IMR-90 (cell line): ENCODE results near the gene RHBDL1.

ENCODE experiments used
- BHLHE40 ChIP-seq: fragments of 150-350 bp; IDR thresholded peaks from 2 replicates; pipeline ENCODE4 v1.6.1; 2016; ENCODE audit warnings: mild to moderate bottlenecking, low read depth, low read length
- CHD1 ChIP-seq: IDR thresholded peaks from 2 replicates; pipeline ENCODE4 v1.6.1; 2012; ENCODE audit warnings: low read depth, low read length, improper control_type of control experiment
- MAZ ChIP-seq: IDR thresholded peaks from 2 replicates; pipeline ENCODE4 v1.6.1; 2012; ENCODE audit warnings: low read depth, mild to moderate bottlenecking, low read length, improper control_type of control experiment, moderate library complexity, borderline replicate concordance
- MXI1 ChIP-seq: IDR thresholded peaks from 2 replicates; pipeline ENCODE4 v1.6.1; 2012; ENCODE audit warnings: low read depth, mild to moderate bottlenecking, low read length, moderate library complexity, borderline replicate concordance
- POLR2A ChIP-seq: IDR thresholded peaks from 2 replicates; pipeline ENCODE4 v1.6.1; 2012; ENCODE audit warnings: mild to moderate bottlenecking, low read depth, low read length
- RAD21 ChIP-seq: IDR thresholded peaks from 2 replicates; pipeline ENCODE4 v1.6.1; 2012; ENCODE audit warnings: low read length, improper control_type of control experiment
- RFX5 ChIP-seq: IDR thresholded peaks from 2 replicates; pipeline ENCODE4 v1.8.0; 2012; ENCODE audit warnings: low read depth, mild to moderate bottlenecking, low read length, moderate library complexity
- TF ChIP-seq, protein P1 (sequence below): conservative IDR thresholded peaks from 2 replicates; pipeline ENCODE4 v1.5.1; 2012; ENCODE audit warnings: mild to moderate bottlenecking, low read depth, low read length, improper control_type of control experiment

DNA sequence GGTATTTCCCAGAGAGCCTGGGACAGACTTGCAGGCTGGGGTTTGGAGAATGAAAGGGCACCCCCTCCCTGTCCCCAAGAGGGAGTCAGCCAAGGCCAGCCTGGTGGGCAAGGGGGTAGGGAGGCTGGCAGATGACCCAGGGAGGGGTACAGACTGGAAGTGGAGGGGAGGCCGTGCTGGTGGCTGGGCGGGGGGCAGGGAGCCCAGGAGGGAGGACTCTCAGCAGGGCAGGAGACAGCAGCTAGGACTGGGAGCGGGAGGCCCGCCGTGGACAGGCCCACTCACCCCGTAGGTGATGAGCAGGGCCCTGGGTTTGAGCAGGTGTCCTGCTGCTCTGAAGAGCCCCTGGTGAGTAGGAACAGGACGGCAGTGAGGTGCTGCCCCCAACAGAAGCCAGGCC lies 40.5 kb upstream of the RHBDL1 start:
- TF ChIP-seq, protein P1, sequence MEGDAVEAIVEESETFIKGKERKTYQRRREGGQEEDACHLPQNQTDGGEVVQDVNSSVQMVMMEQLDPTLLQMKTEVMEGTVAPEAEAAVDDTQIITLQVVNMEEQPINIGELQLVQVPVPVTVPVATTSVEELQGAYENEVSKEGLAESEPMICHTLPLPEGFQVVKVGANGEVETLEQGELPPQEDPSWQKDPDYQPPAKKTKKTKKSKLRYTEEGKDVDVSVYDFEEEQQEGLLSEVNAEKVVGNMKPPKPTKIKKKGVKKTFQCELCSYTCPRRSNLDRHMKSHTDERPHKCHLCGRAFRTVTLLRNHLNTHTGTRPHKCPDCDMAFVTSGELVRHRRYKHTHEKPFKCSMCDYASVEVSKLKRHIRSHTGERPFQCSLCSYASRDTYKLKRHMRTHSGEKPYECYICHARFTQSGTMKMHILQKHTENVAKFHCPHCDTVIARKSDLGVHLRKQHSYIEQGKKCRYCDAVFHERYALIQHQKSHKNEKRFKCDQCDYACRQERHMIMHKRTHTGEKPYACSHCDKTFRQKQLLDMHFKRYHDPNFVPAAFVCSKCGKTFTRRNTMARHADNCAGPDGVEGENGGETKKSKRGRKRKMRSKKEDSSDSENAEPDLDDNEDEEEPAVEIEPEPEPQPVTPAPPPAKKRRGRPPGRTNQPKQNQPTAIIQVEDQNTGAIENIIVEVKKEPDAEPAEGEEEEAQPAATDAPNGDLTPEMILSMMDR = no peak
- no peak for TF ChIP-seq MXI1
- no peak for TF ChIP-seq MAZ
- TF ChIP-seq POLR2A = no peak
- TF ChIP-seq CHD1 = no peak
- TF ChIP-seq RFX5 = no peak
- no peak for TF ChIP-seq BHLHE40
- no peak for TF ChIP-seq RAD21
